ENCODE measurements around the gene HOXA9.

- TF ChIP-seq CTCF (IDR thresholded peaks at IDR 0.05; ENCODE audit: insufficient read depth, low read length) (no peak), POLR2AphosphoS5 (IDR thresholded peaks at IDR 0.05; ENCODE audit: low read depth) (no peak), GABPA (IDR thresholded peaks at IDR 0.05; ENCODE audit: low read depth) (no peak), REST (IDR thresholded peaks at IDR 0.05; ENCODE audit: insufficient replicate concordance, low read depth) (no peak), SPI1 (IDR thresholded peaks at IDR 0.05; ENCODE audit: borderline replicate concordance, low read depth) (no peak)
Measured at GRCh38 chr7:27159266-27160144, 5.8 kb downstream of the HOXA9 start.
